Measurements from ENCODE around the gene TASOR2.

Gene TASOR2

DNA sequence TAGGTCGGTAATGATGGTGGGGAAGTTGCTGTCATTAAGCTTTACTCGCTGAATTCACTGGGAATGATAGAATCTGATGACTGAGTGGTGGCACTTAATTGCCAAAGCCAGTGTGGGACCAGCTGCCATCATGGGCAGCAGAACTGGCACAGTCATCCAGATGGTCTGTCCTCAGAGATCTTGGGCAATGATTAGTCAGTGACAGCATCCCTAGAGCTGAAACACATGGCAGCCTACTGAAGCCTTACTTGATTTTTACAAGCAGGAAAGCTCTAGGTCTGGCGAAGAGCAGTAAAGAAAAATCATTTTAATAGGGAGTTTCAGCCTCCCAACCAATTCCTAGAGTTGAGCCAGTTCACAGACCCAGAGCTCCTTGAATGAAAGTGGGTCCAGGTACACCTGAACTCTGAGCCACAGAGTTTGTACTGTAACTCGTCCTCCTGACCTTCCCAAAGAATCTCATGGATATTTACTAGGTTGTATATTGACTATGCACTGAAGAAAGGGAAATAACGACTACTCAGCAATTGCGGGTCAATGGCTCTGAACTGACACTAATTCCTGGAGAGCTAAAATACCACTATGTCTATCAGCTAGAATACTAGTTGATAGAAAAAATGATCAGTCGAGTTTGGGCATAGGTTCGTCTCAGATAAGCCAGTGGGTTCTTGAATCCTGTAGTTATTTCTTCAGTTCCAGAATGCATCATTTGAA is 13.8 kb upstream of the TASOR2 start:
- H3K4me3 ChIP-seq (ENCODE audit: low read length), result no peak overlapping the region
- H3K4me1 ChIP-seq (ENCODE audit: control insufficient read depth, low read length), result peaks cover 21% of the 10 kb centered on the region
- H3K27ac ChIP-seq (ENCODE audit: low read depth, low read length), result no peak overlapping the region
- no peaks in the 10 kb centered on the region for H3K9me2 ChIP-seq (replicated peaks; ENCODE audit: control insufficient read depth, low read length)
- peaks cover 4% of the 10 kb centered on the region for H3K36me3 ChIP-seq (ENCODE audit: control insufficient read depth, low read length)
- no peaks in the 10 kb centered on the region for H3K27me3 ChIP-seq (ENCODE audit: control insufficient read depth, low read length)
- TF ChIP-seq EZH2phosphoT487 (IDR thresholded peaks at IDR 0.05; ENCODE audit: borderline replicate concordance, low read length), result no peak
- TF ChIP-seq, protein P1, sequence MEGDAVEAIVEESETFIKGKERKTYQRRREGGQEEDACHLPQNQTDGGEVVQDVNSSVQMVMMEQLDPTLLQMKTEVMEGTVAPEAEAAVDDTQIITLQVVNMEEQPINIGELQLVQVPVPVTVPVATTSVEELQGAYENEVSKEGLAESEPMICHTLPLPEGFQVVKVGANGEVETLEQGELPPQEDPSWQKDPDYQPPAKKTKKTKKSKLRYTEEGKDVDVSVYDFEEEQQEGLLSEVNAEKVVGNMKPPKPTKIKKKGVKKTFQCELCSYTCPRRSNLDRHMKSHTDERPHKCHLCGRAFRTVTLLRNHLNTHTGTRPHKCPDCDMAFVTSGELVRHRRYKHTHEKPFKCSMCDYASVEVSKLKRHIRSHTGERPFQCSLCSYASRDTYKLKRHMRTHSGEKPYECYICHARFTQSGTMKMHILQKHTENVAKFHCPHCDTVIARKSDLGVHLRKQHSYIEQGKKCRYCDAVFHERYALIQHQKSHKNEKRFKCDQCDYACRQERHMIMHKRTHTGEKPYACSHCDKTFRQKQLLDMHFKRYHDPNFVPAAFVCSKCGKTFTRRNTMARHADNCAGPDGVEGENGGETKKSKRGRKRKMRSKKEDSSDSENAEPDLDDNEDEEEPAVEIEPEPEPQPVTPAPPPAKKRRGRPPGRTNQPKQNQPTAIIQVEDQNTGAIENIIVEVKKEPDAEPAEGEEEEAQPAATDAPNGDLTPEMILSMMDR (IDR thresholded peaks at IDR 0.05; ENCODE audit: low read depth, low read length, poor library complexity, severe bottlenecking), result no peak
- no peaks in the 10 kb centered on the region for H4K20me1 ChIP-seq (ENCODE audit: control insufficient read depth, insufficient read depth, low read depth, low read length)
- H3K4me2 ChIP-seq (ENCODE audit: low read length), result no peak overlapping the region
- peaks cover 21% of the 10 kb centered on the region for H3K79me2 ChIP-seq (ENCODE audit: control insufficient read depth, low read length)
- peaks cover 16% of the 10 kb centered on the region; the same call in 1 of the 2 replicates for H3K9me3 ChIP-seq (ENCODE audit: control insufficient read depth, insufficient read depth, low read length)
- peaks cover 8% of the 10 kb centered on the region for H3F3A ChIP-seq (ENCODE audit: control insufficient read depth, insufficient read depth)

DNA sequence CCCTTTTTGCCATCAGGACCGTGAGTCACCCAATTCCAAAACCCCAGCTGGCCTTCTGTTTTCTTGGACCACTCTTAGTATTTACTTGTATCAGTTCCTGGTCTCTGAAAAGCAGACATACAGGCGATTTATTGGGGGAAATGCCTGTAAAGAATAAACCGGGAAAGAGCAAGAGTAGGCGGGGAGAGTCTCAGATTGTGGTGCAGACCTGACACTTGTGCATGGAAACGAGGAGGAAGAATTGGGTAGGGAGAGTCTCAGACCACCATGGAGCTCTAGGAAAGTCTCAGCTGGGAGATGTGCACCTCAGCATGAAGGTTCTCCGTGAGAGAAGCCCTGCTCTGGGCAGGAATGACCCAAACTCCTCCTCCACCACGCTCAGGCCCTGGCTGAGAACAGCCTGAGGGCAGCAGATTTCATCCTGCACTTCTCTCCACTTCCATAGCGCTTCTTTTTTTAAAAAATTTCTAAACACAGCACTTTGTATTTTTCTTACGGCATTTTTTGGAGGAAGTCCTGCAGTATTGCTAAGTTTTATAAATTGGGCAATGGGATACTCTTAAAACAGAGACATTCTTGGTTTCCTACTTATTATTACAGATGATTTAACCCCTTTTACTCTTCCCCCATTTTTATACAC is 6.1 kb upstream of the TASOR2 start:
- Histone ChIP-seq H3K79me2 (ENCODE audit: control insufficient read depth, low read length) (no peaks in the 10 kb centered on the region), H3K4me2 (ENCODE audit: low read length) (no peak overlapping the region), H3K9me2 (replicated peaks; ENCODE audit: control insufficient read depth, low read length) (no peaks in the 10 kb centered on the region), H4K20me1 (ENCODE audit: control insufficient read depth, insufficient read depth, low read depth, low read length) (no peaks in the 10 kb centered on the region), H3K4me1 (ENCODE audit: control insufficient read depth, low read length) (peaks cover 32% of the 10 kb centered on the region), H3K9me3 (ENCODE audit: control insufficient read depth, insufficient read depth, low read length) (peaks cover 10% of the 10 kb centered on the region; the same call in 1 of the 2 replicates), H3K36me3 (ENCODE audit: control insufficient read depth, low read length) (no peaks in the 10 kb centered on the region), H3K27me3 (ENCODE audit: control insufficient read depth, low read length) (no peaks in the 10 kb centered on the region), H3K4me3 (ENCODE audit: low read length) (no peak overlapping the region), H3K27ac (ENCODE audit: low read depth, low read length) (no peak overlapping the region), H3F3A (ENCODE audit: control insufficient read depth, insufficient read depth) (peaks cover 2% of the 10 kb centered on the region; the same call in 1 of the 2 replicates)
- no peak for TF ChIP-seq EZH2phosphoT487 (IDR thresholded peaks at IDR 0.05; ENCODE audit: borderline replicate concordance, low read length)
- TF ChIP-seq, protein P1 (IDR thresholded peaks at IDR 0.05; ENCODE audit: low read depth, low read length, poor library complexity, severe bottlenecking), result no peak

GRCh38 chr10:5679037-5679435 is 5.6 kb upstream of the TASOR2 start:
- H3K36me3 ChIP-seq (ENCODE audit: control insufficient read depth, low read length), result peaks cover 3% of the 10 kb centered on the region; the same call in 1 of the 2 replicates
- H3F3A ChIP-seq (ENCODE audit: control insufficient read depth, insufficient read depth), result peaks cover 2% of the 10 kb centered on the region; the same call in 1 of the 2 replicates
- no peaks in the 10 kb centered on the region for H4K20me1 ChIP-seq (ENCODE audit: control insufficient read depth, insufficient read depth, low read depth, low read length)
- no peak overlapping the region for H3K4me2 ChIP-seq (ENCODE audit: low read length)
- H3K79me2 ChIP-seq (ENCODE audit: control insufficient read depth, low read length), result peaks cover 3% of the 10 kb centered on the region
- H3K4me1 ChIP-seq (ENCODE audit: control insufficient read depth, low read length), result peaks cover 36% of the 10 kb centered on the region
- no peaks in the 10 kb centered on the region for H3K27me3 ChIP-seq (ENCODE audit: control insufficient read depth, low read length)
- TF ChIP-seq EZH2phosphoT487 (IDR thresholded peaks at IDR 0.05; ENCODE audit: borderline replicate concordance, low read length), result no peak
- H3K27ac ChIP-seq (ENCODE audit: low read depth, low read length), result no peak overlapping the region
- H3K9me2 ChIP-seq (replicated peaks; ENCODE audit: control insufficient read depth, low read length), result no peaks in the 10 kb centered on the region
- H3K9me3 ChIP-seq (ENCODE audit: control insufficient read depth, insufficient read depth, low read length), result peaks cover 12% of the 10 kb centered on the region; the same call in 1 of the 2 replicates
- no peak overlapping the region for H3K4me3 ChIP-seq (ENCODE audit: low read length)

DNA sequence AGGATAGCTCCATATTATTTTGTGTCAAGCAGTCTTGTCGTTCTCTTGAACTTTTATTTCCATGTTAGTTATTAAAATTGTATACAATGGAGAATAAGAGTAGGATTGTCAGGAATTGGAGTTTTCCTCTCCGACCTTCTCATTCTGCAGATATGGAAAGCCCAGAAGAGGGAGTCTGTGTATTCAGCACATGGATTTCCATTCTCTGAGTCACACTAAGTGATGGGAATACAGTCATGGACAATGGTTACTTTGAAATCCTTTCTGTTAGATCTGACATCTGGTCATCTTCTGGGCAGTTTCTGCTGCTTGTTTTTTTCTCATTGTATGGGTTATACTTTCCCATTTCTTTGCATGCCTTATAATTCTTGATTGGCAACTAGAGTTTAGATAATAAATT is 5.0 kb upstream of the TASOR2 start:
- no peaks in the 10 kb centered on the region for H4K20me1 ChIP-seq (ENCODE audit: control insufficient read depth, insufficient read depth, low read depth, low read length)
- H3K79me2 ChIP-seq (ENCODE audit: control insufficient read depth, low read length), result peaks cover 8% of the 10 kb centered on the region
- H3K9me2 ChIP-seq (replicated peaks; ENCODE audit: control insufficient read depth, low read length), result no peaks in the 10 kb centered on the region
- peaks cover 2% of the 10 kb centered on the region; the same call in 1 of the 2 replicates for H3F3A ChIP-seq (ENCODE audit: control insufficient read depth, insufficient read depth)
- peaks cover 4% of the 10 kb centered on the region; the same call in 1 of the 2 replicates for H3K36me3 ChIP-seq (ENCODE audit: control insufficient read depth, low read length)
- no peaks in the 10 kb centered on the region for H3K27me3 ChIP-seq (ENCODE audit: control insufficient read depth, low read length)
- no peak for TF ChIP-seq EZH2phosphoT487 (IDR thresholded peaks at IDR 0.05; ENCODE audit: borderline replicate concordance, low read length)
- TF ChIP-seq, protein P1 (IDR thresholded peaks at IDR 0.05; ENCODE audit: low read depth, low read length, poor library complexity, severe bottlenecking), result no peak
- H3K4me1 ChIP-seq (ENCODE audit: control insufficient read depth, low read length), result peaks cover 41% of the 10 kb centered on the region
- no peak overlapping the region for H3K4me2 ChIP-seq (ENCODE audit: low read length)
- H3K27ac ChIP-seq (ENCODE audit: low read depth, low read length), result no peak overlapping the region
- peaks cover 8% of the 10 kb centered on the region; the same call in 1 of the 2 replicates for H3K9me3 ChIP-seq (ENCODE audit: control insufficient read depth, insufficient read depth, low read length)
- H3K4me3 ChIP-seq (ENCODE audit: low read length), result no peak overlapping the region
